ENCODE measurements around the gene MARVELD2.

GRCh38 chr5:69492923-69493395 is 78.0 kb downstream of the MARVELD2 start:
- TF ChIP-seq EZH2 (IDR thresholded peaks at IDR 0.05; ENCODE audit: borderline replicate concordance, insufficient read depth, low read depth, low read length, poor library complexity, severe bottlenecking): no peak
- TF ChIP-seq CTCF (IDR thresholded peaks at IDR 0.05): no peak

Measured in B cell (primary cell).